ENCODE measurements around the gene AFAP1.

AFAP1 gene

DNA sequence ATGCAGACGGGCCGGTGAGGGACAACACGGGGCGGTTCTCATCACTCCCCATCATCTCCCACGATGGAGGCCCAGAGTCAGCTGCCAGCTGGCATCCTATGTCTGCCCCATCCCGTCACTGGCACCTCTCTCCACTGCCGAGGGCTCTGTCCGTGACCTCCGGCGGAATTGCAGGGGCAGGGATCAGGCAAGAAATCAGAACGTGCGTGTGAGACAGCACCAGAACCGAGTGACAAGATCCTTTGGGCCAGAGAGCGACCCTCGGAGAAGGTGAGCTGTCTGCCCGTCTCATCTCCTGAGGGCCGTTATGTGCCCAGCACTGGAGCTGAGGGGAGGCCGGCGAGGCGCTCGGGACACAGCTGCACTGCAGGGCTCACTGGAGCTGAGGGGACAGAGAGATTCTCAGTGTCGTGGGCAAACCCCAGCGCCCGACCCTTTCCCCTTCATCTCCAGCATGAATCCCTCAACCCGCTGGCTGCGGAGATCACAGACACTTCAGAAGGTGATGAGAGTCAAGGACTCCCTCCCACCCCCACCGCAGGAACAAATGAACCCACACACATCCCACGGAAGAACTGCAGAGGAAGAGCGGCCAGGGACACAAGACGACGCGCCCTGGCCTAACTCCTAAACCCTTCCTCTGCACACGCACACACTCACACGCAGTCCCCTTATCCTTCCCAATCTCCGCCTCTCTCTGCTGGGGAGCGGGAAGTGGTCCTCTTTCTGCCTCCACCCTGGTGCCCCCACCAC lies 128.7 kb downstream of the AFAP1 start:
- in situ Hi-C loops (cut with HindIII; ENCODE audit: low sequenced_read_pairs) = no loop called here

DNA sequence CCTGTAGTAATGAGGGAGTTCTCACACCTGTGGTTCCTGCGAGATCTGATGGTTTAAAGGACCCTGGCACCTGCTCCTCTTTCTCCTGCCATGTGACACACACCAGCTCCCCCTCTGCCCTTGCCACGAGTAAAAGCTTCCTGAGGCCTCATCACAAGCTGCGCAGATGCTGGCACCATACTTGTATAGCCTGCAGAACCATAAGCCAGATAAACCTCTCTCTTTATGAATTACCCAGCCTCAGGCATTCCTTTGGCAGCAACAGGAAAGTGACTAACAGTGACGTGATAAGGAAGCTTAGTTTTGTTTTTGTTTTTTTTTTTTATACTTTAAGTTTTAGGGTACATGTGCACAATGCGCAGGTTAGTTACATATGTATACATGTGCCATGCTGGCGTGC lies 130.9 kb downstream of the AFAP1 start:
- in situ Hi-C loops (cut with HindIII; ENCODE audit: low sequenced_read_pairs) = no loop called here

DNA sequence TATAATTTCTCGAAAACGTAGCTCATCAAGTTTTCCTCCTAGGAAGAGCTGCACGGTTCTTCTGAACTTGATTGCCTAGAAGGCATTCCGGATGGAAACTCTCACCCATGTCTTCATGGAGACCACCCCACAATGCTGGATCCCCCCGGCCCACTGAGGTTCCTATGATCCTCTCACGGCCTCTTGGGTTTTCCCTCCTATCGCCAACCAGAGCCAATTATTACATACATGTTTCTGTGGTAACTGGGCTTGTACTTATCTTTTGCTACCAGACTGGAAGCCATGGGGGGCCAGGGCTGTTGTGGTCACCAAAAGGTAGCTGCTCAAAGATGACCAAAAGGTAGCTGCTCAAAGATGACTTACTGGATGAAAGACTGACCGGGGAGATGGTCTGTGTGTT lies 131.5 kb downstream of the AFAP1 start:
- in situ Hi-C loops (cut with HindIII; ENCODE audit: low sequenced_read_pairs) = no loop called here

DNA sequence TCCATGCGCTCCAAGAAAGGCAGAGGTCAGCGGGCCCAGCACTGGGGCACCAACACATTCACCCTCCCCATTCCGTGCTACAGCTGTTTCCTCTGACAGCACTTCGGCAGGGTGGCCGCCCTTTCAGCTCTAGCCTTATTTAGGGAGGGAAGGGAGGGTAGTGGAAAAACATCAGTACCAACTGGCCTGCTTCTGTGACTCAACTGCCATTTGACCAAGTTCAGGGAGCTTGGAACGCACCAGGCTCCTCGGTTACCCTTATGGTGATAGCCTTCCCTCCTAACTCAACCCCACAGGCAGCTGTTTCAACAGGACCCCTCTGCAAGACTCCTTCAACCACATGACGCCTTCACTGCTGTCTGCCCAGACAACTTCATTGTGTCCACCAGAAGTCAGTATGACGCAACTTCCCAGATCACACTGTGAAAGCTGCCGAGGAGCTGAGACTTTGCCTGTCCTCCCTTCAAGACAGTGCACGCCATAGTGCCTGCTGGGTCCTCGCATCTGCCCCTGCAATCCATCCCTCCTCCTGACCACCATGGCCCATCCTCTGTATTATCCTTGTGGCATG lies 132.2 kb downstream of the AFAP1 start:
- in situ Hi-C loops (cut with HindIII; ENCODE audit: low sequenced_read_pairs) = no loop called here

DNA sequence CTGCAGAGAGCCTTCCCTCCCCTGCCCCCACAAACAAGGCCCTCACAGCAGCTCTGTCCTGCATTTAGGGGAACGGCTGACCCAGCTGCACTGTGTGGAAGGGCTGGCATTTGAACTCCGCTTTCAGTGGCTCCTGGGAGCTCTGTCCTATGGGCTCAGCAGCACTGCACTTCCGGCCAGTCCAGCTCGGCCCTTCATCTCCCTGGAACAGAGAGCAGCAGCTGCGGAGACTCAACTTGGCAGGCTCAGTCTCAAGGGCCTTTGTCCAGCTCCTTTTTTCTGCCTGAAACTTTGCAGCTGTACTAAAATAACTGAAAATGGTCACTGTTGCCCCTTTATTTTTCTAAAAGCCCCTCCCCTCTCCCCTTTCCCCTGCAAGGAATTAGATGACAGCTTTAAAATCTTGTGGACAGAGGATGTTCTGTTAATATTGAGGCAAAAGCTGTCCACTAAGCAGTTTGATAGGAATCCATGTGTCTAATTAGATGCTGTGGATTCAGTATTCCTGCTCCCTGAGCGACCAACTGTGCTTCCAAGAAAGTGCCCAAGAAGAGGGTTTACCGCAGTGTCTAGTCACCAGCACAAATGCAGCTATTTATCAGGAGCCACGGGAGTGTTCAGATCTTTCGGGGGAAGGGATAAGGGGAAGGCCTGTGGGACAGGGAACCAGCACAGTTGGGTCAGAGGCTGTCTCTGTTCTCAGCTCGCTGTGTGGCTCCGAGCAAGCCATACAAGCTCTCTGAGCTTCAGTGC lies 133.1 kb downstream of the AFAP1 start:
- in situ Hi-C loops (cut with HindIII; ENCODE audit: low sequenced_read_pairs) = no loop called here

DNA sequence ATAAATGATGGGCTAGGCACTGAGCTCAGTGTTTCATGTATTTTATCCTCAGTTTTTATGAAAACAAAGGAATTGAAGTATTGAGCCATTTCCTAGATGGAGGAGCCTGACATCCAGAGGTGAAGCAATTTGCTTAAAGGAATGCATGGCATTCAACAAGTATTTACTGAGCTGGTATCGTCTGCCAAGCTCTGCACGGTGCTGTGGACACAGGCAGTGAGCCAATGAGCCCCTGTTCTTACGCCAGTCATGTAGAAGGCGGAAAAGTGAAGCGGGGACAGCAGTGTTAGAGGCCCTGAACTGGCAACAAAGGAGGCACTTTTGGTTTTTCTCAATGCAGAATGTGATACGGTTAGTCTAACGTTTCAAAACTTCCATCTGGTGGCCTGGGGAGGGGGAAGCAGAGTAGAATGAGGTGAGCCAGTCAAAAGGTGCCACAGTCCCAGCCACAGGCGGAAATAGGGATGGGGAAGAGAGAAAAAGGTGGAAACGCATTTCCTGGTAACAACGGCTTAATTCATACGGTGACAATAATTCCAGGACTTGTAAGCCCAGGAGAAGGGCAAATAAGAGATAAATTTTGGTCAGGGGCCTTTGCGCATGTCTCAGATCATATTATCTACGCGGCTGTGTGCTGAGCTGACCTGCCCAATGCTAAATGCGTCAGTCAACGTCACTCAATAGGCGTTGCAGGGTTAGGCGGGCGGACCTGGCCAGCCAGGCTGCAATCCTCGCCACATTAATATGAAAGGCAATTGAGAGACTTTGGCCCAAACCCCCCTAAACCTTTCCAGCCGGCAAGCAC lies 133.9 kb downstream of the AFAP1 start:
- in situ Hi-C loops (cut with HindIII; ENCODE audit: low sequenced_read_pairs) = no loop called here

DNA sequence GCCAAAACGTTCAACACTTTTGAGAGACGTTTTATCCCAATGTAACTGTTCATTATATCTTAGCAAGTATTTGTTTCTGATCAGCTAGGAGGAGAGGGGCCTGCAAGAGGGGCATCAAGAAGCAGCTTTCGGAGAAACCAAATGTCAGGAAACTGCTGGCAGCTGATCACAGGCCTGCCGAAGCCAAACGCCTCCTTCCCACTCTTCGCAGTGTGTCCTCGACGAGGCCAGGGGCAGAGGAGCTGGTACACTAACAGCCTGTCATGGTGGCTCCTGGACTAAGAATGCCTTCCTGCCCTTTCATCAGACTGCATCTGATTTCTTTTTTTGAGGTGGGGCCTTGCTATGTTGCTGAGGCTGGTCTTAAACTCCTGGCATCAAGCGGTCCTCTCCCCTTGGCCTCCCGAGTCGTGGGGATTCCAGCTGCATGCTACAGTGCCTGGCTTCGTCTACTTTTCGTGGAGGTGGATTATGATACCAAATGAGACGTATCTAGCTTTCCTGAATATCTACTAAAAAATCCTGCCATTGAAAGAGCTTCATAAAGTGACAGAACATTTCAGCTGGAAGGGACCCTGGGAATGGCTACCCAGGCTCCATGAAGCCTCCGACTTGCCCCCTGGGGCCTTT lies 134.8 kb downstream of the AFAP1 start:
- in situ Hi-C loops (cut with HindIII; ENCODE audit: low sequenced_read_pairs) = loop anchor here (5.0 kb wide), 1 partner anchor 37 kb away; no protein-coding TSS in a partner anchor

DNA sequence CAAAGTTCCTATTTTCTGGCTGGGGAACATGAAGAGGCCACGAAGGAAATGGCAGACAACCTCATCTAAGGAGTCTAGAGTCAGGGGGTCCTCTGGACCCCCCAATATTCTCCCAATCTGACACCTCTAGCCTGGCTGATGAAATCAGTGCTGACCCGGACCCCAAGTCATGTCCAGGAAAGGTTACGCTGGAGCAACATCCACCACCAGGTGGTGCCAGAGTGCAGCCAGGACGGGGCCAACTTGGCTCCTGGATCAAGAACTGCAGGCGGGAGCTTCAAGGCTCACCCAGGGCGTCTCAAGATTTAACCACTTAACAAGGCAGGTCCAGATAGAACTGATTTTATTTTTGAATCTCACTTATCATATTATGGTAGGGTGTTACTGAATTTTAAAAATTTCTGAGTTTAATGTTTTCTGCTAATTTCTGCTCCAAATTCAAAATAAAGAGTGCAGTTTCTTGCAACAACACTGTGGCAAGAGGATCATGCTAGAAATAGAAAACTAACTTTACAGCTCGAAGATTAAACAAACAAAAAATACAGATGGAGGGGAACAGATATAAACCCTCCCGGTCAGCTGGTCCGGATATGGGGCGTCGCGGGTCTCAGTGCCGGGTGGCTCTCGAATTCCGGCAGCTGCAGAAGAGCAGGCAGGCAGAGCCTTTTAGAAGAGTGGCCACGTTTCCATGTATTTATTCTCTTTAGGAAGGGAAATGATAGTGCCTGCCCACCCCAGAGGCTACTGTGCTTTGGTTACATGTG lies 135.5 kb downstream of the AFAP1 start:
- in situ Hi-C loops (cut with HindIII; ENCODE audit: low sequenced_read_pairs) = loop anchor here (5.0 kb wide), 1 partner anchor 38 kb away; no protein-coding TSS in a partner anchor

DNA sequence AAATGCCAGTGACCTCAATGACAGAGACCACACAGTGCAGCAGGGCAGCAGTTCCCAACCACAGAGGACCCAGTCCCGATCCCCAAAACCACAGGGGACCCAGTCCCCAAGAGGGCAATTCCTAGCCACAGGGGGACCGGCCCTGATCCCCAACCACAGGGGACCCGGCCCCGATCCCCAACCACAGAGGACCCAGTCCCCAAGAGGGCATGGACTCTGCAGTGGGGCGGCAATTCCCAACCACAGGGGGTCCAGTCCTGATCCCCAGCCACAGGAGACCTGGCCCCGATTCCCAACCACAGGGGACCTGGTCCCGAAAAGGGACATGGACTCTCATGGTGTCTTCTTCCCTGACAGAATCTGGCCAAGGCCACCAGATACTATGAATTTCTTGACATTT lies 136.3 kb downstream of the AFAP1 start:
- in situ Hi-C loops (cut with HindIII; ENCODE audit: low sequenced_read_pairs) = loop anchor here (5.0 kb wide), 1 partner anchor 39 kb away; no protein-coding TSS in a partner anchor

DNA sequence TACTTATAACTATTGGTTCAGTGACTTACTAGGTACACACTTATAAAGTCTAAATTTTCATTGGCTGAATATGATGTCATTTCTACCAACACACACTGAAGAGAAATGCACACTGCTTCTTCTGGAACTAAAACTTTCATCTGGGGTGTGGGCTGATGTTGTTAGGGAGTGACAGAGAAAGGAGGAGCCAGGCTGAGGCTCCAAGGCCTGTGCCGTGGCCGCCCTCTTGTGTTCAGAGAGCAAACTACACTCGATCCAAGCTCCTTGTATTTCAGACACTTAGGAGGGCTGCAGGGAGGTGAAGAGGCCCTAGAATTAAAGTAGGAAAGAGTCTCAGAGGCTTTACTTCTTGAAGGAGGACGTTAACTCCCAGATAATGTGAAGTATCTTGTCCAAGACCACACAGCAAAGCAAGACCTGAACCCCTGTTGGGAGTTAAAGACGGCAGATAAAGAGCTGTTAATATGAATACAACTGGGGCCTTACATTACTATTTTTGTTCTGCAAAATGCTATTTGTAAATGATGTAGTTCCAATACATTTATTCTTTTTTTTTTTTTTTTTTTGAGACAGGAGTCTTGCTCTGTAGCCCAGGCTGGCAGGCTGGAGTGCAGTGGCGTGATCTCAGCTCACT lies 137.5 kb downstream of the AFAP1 start:
- in situ Hi-C loops (cut with HindIII; ENCODE audit: low sequenced_read_pairs) = loop anchor here (5.0 kb wide), 1 partner anchor 40 kb away; no protein-coding TSS in a partner anchor

DNA sequence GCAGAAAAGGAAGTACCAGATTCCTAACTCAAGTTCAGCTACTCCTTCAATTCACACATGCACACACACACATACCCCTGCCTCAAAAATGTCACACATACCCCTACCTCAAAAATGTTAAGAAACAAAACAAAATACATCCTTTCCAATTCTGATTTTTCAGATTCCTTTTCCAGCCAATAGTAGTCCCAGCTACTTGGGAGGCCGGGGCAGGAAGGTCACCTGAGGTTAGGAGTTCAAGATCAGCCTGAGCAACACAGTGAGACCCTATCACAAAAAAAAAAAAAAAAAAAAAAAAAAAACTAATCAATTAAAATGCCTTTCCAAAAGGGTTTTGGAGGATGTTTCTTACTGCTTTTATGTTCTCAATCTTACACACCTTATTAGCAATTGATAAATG lies 138.0 kb downstream of the AFAP1 start:
- in situ Hi-C loops (cut with HindIII; ENCODE audit: low sequenced_read_pairs) = loop anchor here (5.0 kb wide), 1 partner anchor 41 kb away; no protein-coding TSS in a partner anchor

DNA sequence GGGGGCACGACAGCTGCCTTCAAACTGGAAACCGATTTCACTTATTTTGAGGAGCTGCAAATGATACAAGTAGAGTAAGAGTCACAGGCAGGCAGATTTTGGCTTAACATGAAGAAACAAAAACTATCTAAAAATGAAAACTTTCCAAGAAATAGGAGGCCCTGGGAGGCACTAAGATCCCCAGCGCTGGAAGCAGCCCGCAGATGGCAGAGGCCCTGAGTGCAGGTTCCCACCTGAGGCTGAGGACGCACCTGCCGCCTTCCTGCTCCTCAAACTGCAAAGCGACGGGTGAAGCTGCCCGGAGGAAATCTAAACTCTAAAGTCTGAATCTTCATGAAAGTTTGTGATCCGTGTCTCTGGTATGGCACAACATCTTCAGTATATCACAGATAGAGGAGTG lies 138.7 kb downstream of the AFAP1 start:
- in situ Hi-C loops (cut with HindIII; ENCODE audit: low sequenced_read_pairs) = loop anchor here (5.0 kb wide), 1 partner anchor 41 kb away; no protein-coding TSS in a partner anchor

DNA sequence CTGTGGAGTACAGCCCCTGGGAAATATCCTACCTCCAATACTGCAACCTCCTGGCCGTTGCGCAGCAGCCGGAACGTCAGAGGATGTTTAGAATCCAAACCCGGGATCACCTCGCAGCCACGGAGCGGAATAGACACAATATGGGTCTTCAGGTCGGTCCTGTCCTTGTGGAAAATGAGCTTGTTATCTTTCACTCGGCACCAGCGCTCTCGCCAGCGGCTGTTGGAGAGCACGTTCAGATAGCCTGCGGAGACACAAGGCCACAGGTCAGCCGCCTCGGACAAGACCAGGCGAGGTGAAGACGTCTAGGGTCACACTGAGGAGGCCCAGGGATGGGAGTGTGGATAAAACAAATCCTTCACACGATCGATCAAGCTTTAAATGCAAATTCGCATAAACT lies 139.3 kb downstream of the AFAP1 start:
- in situ Hi-C loops (cut with HindIII; ENCODE audit: low sequenced_read_pairs) = loop anchor here (5.0 kb wide), 1 partner anchor 42 kb away; no protein-coding TSS in a partner anchor

DNA sequence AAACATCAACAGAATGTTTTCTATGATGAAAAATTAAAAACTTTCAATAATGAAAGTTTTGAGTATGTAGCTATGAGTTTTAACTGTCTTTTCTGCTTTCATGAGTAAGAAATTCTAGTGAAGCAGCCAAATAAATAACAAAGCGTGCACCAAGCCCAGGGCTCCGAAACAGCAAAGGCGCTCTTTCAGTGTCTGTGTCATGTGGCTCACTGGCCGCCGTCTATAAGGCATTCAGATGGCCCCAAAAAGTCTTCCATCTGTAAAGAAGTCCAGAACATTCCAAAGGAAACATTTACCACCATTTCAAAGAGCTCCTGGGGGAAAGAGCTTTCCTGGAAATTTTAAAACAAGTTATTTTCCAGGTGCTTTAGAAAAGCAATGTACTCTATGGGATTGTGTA lies 139.9 kb downstream of the AFAP1 start:
- in situ Hi-C loops (cut with HindIII; ENCODE audit: low sequenced_read_pairs) = loop anchor here (5.0 kb wide), 1 partner anchor 43 kb away; no protein-coding TSS in a partner anchor

DNA sequence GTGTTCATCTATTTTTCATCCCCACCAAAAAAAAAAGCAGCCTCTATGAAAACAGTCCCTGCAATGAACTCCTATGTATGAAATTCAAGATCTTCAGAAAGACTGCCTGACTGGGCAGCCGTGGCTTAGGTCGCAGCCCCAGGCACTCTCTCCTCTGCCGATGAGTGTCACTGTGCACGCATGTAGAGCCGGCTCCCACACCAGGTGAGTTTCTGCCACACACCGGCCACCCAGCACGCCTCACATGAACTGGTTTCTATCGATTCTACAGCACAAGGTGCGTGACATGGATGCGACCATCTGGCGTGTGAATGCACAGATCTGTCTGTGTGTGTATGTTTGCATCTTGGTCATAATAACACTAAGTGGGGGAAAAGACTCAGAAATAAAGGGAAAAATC lies 140.4 kb downstream of the AFAP1 start:
- in situ Hi-C loops (cut with HindIII; ENCODE audit: low sequenced_read_pairs) = no loop called here

DNA sequence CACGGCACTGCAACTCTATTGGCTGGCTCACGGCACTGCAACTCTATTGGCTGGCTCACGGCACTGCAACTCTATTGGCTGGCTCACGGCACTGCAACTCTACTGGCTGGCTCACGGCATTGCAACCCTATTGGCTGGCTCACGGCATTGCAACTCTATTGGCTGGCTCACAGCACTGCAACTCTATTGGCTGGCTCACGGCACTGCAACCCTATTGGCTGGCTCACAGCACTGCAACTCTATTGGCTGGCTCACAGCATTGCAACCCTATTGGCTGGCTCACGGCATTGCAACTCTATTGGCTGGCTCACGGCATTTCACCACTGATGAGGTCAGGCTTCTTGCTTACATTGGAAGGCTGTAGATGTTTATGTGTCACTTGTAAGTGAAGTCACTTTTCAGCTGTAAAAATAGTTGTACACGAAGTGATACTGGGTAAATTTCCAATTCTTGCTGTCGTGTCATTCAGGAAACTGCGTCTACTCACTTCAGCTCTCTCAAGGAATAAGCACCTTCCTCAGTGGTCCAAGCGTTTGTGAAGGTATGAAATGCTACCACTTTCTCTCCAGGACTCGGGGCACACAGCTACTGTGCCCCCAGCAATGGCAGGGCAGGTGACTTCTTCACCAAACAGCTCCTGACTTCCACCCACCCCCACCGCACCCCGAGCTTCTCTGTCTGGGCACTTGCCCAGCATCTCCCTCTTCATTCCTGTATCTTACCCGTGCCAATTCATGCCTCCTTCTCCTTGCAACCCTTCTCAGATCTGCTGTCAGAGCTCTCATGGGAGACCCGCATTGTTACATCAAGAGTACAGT lies 141.3 kb downstream of the AFAP1 start:
- in situ Hi-C loops (cut with HindIII; ENCODE audit: low sequenced_read_pairs) = no loop called here

DNA sequence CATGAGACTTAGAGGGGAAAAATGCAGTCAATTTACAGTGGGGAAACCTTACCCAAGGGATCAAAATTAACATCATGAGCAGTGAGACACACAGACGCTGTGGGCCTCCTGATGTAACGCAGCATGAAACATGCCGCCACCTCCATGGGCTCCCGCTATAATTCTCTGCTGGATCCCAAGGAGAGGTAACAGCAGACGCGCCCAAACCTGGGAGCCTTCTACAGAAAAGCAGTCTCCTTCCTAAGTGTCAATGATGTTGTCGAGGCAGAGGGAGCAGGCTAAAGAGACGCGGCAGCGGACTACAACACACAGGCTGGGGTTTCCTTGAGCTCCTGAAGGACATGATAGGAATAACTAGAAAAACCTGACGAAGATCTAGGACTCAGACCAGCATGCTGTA lies 142.3 kb downstream of the AFAP1 start:
- in situ Hi-C loops (cut with HindIII; ENCODE audit: low sequenced_read_pairs) = no loop called here

DNA sequence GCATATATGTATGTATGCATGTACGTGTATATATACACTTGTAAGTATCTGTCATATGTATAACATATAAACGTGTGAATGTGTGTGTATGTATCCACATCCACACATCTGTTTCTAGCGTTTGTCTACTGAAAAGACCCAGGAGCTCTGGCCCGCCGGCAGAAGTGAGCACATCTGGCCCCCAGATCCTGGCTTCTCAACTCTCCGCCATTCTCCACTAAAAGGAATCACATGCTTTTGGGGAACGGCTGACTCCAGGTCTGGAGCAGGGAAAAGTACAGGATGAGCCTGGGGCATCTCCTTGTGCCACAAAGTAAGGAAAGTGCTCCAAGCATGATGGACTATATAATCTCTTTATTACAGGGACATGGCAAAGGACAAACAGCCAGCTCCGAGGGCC lies 143.7 kb downstream of the AFAP1 start:
- in situ Hi-C loops (cut with HindIII; ENCODE audit: low sequenced_read_pairs) = no loop called here
